K562 (cell line): ENCODE results near the gene TBC1D5. TPM values are rescaled to one million over a fixed set of nuclear protein-coding genes. Genes with fewer than 3 reads are reported as not detected.

Experiments used
- ATAC-seq: fragments of 200-7000 bp; cut with Tn5 transposase; 3 replicates; pipeline ENCODE4 v1.9.1; 2020; ENCODE audit warnings: moderate library complexity
- BruUV-seq: library from RNA; stranded (reverse); fragments of 400-500 nt; replicated peaks from 2 replicates; lab custom pipeline; 2021; lab: Mats Ljungman, UMichigan
- CTCF ChIA-PET: fragments of 300-600 bp; formaldehyde crosslinking; extraction: SDS; loops from one replicate; lab custom pipeline; 2021; ENCODE audit warnings: low intra/inter-chr PET ratio; lab: Yijun Ruan, JAX
- POLR2A ChIA-PET: fragments of 300-600, 350-650 bp; sonication (Branson Sonifier 250); formaldehyde crosslinking; extraction: SDS; loops from one replicate; lab custom pipeline; 2021; ENCODE audit warnings: antibody characterized with exemption, inconsistent platforms; lab: Yijun Ruan, JAX
- DNase-seq, 4 experiments: peaks; one replicate each; pipeline versions ENCODE4 v3.0.0 to v3.0.0-alpha.2; 2011 to 2018; ENCODE audit warnings: low spot score in 3 of 4, mixed read lengths in 3 of 4; ENCODE audit errors: extremely low read depth in 1 of 4
- FAIRE-seq: peaks from 2 replicates; lab custom pipeline; 2011; peaks lifted over from hg19 to GRCh38; lab: Jason Lieb, UNC
- H2AFZ ChIP-seq: 2 replicates; pipeline ENCODE4 v1.6.0; 2011; ENCODE audit warnings: low read depth, low read length, control low read depth, inconsistent platforms
- H3K27ac ChIP-seq: fragments of 200-600 bp; 3 replicates; pipeline ENCODE4 v1.8.0; 2011; ENCODE audit warnings: low read depth, mild to moderate bottlenecking, control low read depth, inconsistent platforms, low read length, moderate library complexity, mixed read lengths; ENCODE audit errors: extremely low read depth
- H3K27me3 ChIP-seq, 2 experiments: fragments of 300-600 bp in 1 of 2; 2 replicates in 1 of 2; 3 replicates in 1 of 2; pipeline versions ENCODE4 v1.6.0 to v1.8.0; 2011; ENCODE audit warnings: inconsistent platforms in 2 of 2, low read length in 2 of 2, mild to moderate bottlenecking in 1 of 2, mixed read lengths in 1 of 2, moderate library complexity in 1 of 2; ENCODE audit not compliant: control insufficient read depth in 2 of 2, insufficient read depth in 2 of 2
- H3K36me3 ChIP-seq: fragments of 300-600 bp; 3 replicates; pipeline ENCODE4 v1.8.0; 2011; ENCODE audit warnings: mild to moderate bottlenecking, low read length, inconsistent platforms; ENCODE audit not compliant: control insufficient read depth, insufficient read depth
- H3K4me1 ChIP-seq, 2 experiments: fragments of 200-600 bp in 1 of 2; replicated peaks in 1 of 2; 2 replicates in 1 of 2; 3 replicates in 1 of 2; pipeline versions ENCODE4 v1.5.1 to v1.8.0; 2011; ENCODE audit warnings: inconsistent platforms in 2 of 2, low read length in 2 of 2, mild to moderate bottlenecking in 1 of 2, mixed read lengths in 1 of 2, moderate library complexity in 1 of 2; ENCODE audit not compliant: control insufficient read depth in 2 of 2, insufficient read depth in 2 of 2
- H3K4me2 ChIP-seq: 2 replicates; pipeline ENCODE4 v1.6.1; 2011; ENCODE audit warnings: low read length, control low read depth, inconsistent platforms, mixed read lengths; ENCODE audit not compliant: insufficient read depth
- H3K4me3 ChIP-seq: fragments of 200-600 bp; sonication (generic), shearing (Covaris generic); 2 replicates; pipeline ENCODE4 v1.5.1; 2016; ENCODE audit warnings: control low read depth, inconsistent platforms
- H3K79me2 ChIP-seq: fragments of 200-600 bp; 3 replicates; pipeline ENCODE4 v1.8.0; 2011; ENCODE audit warnings: low read length, inconsistent platforms; ENCODE audit not compliant: control insufficient read depth, insufficient read depth
- H3K9ac ChIP-seq, 2 experiments: 2 replicates each; pipeline versions ENCODE4 v1.6.0 to v1.6.1; 2011; ENCODE audit warnings: low read depth in 2 of 2, low read length in 2 of 2, control low read depth in 1 of 2, inconsistent platforms in 1 of 2, mild to moderate bottlenecking in 1 of 2, mixed read lengths in 1 of 2; ENCODE audit not compliant: insufficient read depth in 1 of 2
- H3K9me1 ChIP-seq: one replicate; pipeline ENCODE4 v1.6.0; 2011; ENCODE audit warnings: inconsistent platforms, mild to moderate bottlenecking, low read length, moderate library complexity; ENCODE audit not compliant: control insufficient read depth, insufficient read depth
- H3K9me3 ChIP-seq: replicated peaks from 2 replicates; pipeline ENCODE4 v1.5.1; 2011; ENCODE audit warnings: low read depth, low read length, inconsistent platforms; ENCODE audit not compliant: control insufficient read depth, insufficient read depth
- H4K20me1 ChIP-seq: replicated peaks from 2 replicates; pipeline ENCODE4 v1.6.1; 2011; ENCODE audit warnings: low read length, inconsistent platforms, mixed read lengths; ENCODE audit not compliant: control insufficient read depth, insufficient read depth
- GABPA ChIP-seq: fragments of 200-800 bp; sonication (Bioruptor generic); conservative IDR thresholded peaks from 2 replicates; pipeline ENCODE4 v1.6.1; 2016; ENCODE audit warnings: low read depth, missing genetic modification characterization, missing compliant biosample characterization
- HNRNPLL ChIP-seq: fragments of 200-400 bp; formaldehyde crosslinking; IDR thresholded peaks from 2 replicates; pipeline ENCODE4 v1.6.1; 2017; ENCODE audit warnings: low read length, low read depth, mild to moderate bottlenecking; ENCODE audit not compliant: poor library complexity, severe bottlenecking
- MAFG ChIP-seq: fragments of 450-650 bp; conservative IDR thresholded peaks from 2 replicates; pipeline ENCODE4 v1.6.1; 2016; ENCODE audit warnings: missing genetic modification characterization, missing compliant biosample characterization
- PML ChIP-seq: IDR thresholded peaks from 2 replicates; pipeline ENCODE4 v1.6.1; 2012; ENCODE audit warnings: low read length, inconsistent platforms
- TCF7 ChIP-seq: sonication (generic); IDR thresholded peaks from 2 replicates; pipeline ENCODE4 v1.6.1; 2016; ENCODE audit warnings: antibody characterized with exemption, borderline replicate concordance
- ZNF133 ChIP-seq: fragments of 250-450 bp; sonication (Bioruptor Pico); IDR thresholded peaks from 2 replicates; pipeline ENCODE4 v1.4.0; 2020; ENCODE audit warnings: mild to moderate bottlenecking
- ZNF217 ChIP-seq: sonication (generic); formaldehyde crosslinking; IDR thresholded peaks from 2 replicates; pipeline ENCODE4 v1.8.0; 2022; ENCODE audit warnings: mild to moderate bottlenecking, missing genetic modification reagents
- ZNF589 ChIP-seq: fragments of 200-800 bp; sonication (Bioruptor generic); IDR thresholded peaks from 2 replicates; pipeline ENCODE4 v1.6.1; 2016; ENCODE audit warnings: low read depth, missing genetic modification characterization, missing compliant biosample characterization
- ZNF79 ChIP-seq: fragments of 250-450 bp; sonication (Bioruptor Pico); IDR thresholded peaks from 2 replicates; pipeline ENCODE4 v1.4.0; 2020; ENCODE audit warnings: low read depth, mild to moderate bottlenecking, moderate library complexity
- WGBS: fragments of 100-300 bp; shearing (Covaris generic); methylation state at CpG from one replicate; pipeline ENCODE4 v1.1.6; 2016; ENCODE audit warnings: low coverage, mixed read lengths; ENCODE audit not compliant: insufficient coverage; ENCODE audit errors: missing lambda C conversion rate; 5-methylcytosine and 5-hydroxymethylcytosine counted together
- in situ Hi-C: fragments of 300-500 bp; cut with MboI; formaldehyde crosslinking; loops from 4 replicates; pipeline ENCODE4 v1.15.0; 2018; ENCODE audit warnings: inconsistent platforms, mixed read lengths
- intact Hi-C: fragments of 100-400 bp; cut with micrococcal nuclease; formaldehyde crosslinking; loops from 2 replicates; pipeline ENCODE4 v1.14.2; 2022
- polyA plus RNA-seq, 8 experiments: library from polyadenylated mRNA; depleted of rRNA in 4 of 8; stranded (reverse) in 5 of 8; unstranded in 3 of 8; fragments of >200 nt; fragmentation: Nextera tagmentation in 2 of 8; fragmentation: Illumina TruSeq in 1 of 8; extraction: Ambion mirVana in 2 of 8; extraction: Trizol in 1 of 8; gene quantifications; 2 replicates each; pipeline versions ENCODE4 v1.2.1 to v1.2.3, GENCODE V29; 2011 to 2014; ENCODE audit warnings: inconsistent platforms in 1 of 8, missing spikeins in 1 of 8
- total RNA-seq, 7 experiments: library from RNA; depleted of rRNA in 6 of 7; stranded (reverse); fragments of >200 nt in 6 of 7; fragmentation: Illumina TruSeq in 2 of 7; extraction: Trizol in 2 of 7; gene quantifications; 2 replicates each; pipeline versions ENCODE4 v1.2.1 to v1.2.3, GENCODE V29; 2011 to 2021; ENCODE audit warnings: low replicate concordance in 1 of 7
- TF ChIP-seq, protein P1 (sequence below): fragments of 250-450 bp; sonication (Bioruptor Pico); IDR thresholded peaks from 2 replicates; pipeline ENCODE4 v1.8.0; 2021; ENCODE audit warnings: moderate library complexity, mild to moderate bottlenecking, inconsistent platforms
- TF ChIP-seq, protein P2 (sequence below): fragments of 250-450 bp; sonication (Bioruptor Pico); IDR thresholded peaks from 2 replicates; pipeline ENCODE4 v1.8.0; 2021; ENCODE audit warnings: mild to moderate bottlenecking, moderate library complexity
- TF ChIP-seq, protein P3 (sequence below): fragments of 450-650 bp; IDR thresholded peaks from 2 replicates; pipeline ENCODE4 v1.6.1; 2016; ENCODE audit warnings: mild to moderate bottlenecking
- TF ChIP-seq, protein P4 (sequence below): fragments of 250-450 bp; sonication (Bioruptor Pico); IDR thresholded peaks from 2 replicates; pipeline ENCODE4 v1.8.0; 2021; ENCODE audit warnings: moderate library complexity, mild to moderate bottlenecking, inconsistent platforms
- TF ChIP-seq, protein P5 (sequence below): fragments of 450-650 bp; IDR thresholded peaks from 2 replicates; pipeline ENCODE4 v1.6.1; 2018; ENCODE audit warnings: mild to moderate bottlenecking, low read depth; ENCODE audit not compliant: partially characterized antibody

The TBC1D5 gene
- total and polyA plus RNA-seq, 9 of the 15 experiments (the other 6 are each of a cell fraction or from before 2014, with no cell fraction given): 2.9 to 38.1 (median 25.6) TPM

DNA sequence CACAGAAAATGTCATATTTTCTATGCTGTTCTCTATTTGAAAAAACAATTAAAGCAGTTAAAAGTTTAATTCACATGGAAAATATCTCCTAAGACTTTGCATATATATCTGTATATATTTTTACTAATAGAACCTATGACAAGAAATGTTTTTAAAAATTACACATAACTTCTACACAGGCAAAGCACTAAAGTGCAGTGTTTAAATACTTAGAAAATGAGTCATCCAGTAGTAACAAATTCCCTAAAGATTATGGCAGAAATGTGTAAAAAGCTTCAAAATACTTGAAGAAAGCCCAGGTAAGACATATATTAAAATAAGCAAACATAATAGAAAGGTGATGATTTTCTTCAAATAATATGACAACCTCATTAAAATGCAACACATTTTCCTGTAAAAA is 236.6 kb downstream of the TBC1D5 start (continued):
- TF ChIP-seq, protein P1, sequence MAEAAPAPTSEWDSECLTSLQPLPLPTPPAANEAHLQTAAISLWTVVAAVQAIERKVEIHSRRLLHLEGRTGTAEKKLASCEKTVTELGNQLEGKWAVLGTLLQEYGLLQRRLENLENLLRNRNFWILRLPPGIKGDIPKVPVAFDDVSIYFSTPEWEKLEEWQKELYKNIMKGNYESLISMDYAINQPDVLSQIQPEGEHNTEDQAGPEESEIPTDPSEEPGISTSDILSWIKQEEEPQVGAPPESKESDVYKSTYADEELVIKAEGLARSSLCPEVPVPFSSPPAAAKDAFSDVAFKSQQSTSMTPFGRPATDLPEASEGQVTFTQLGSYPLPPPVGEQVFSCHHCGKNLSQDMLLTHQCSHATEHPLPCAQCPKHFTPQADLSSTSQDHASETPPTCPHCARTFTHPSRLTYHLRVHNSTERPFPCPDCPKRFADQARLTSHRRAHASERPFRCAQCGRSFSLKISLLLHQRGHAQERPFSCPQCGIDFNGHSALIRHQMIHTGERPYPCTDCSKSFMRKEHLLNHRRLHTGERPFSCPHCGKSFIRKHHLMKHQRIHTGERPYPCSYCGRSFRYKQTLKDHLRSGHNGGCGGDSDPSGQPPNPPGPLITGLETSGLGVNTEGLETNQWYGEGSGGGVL (CRISPR knock-in tag): no peak
- TF ChIP-seq GABPA (tag) (no peak), ZNF589 (CRISPR knock-in tag) (no peak), ZNF133 (CRISPR knock-in tag) (no peak)
- TF ChIP-seq, protein P2, sequence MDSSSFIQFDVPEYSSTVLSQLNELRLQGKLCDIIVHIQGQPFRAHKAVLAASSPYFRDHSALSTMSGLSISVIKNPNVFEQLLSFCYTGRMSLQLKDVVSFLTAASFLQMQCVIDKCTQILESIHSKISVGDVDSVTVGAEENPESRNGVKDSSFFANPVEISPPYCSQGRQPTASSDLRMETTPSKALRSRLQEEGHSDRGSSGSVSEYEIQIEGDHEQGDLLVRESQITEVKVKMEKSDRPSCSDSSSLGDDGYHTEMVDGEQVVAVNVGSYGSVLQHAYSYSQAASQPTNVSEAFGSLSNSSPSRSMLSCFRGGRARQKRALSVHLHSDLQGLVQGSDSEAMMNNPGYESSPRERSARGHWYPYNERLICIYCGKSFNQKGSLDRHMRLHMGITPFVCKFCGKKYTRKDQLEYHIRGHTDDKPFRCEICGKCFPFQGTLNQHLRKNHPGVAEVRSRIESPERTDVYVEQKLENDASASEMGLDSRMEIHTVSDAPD (CRISPR knock-in tag): no peak

DNA sequence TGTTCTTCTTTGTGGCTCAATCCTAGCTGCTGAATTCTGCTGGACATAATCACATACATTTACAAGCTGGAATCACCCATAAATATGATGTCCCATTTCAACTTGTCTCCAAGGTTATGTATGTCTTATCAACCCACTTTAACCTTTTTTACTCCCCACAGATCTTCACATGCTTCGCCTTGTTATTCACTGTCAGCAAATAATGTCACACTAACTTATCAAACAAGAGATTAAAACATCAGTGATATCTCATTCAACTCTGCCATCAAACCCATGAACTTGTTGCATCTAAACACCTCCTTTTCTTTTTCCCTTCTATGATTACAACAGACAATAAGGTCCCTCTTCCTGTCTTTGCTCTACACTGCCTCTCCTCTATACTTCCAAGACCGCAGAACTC is 240.7 kb downstream of the TBC1D5 start:
- FAIRE-seq: no peak
- intact Hi-C loops: no loop called here
- no peaks in the 10 kb centered on the region for H3K9me3 ChIP-seq
- TF ChIP-seq, protein P3, sequence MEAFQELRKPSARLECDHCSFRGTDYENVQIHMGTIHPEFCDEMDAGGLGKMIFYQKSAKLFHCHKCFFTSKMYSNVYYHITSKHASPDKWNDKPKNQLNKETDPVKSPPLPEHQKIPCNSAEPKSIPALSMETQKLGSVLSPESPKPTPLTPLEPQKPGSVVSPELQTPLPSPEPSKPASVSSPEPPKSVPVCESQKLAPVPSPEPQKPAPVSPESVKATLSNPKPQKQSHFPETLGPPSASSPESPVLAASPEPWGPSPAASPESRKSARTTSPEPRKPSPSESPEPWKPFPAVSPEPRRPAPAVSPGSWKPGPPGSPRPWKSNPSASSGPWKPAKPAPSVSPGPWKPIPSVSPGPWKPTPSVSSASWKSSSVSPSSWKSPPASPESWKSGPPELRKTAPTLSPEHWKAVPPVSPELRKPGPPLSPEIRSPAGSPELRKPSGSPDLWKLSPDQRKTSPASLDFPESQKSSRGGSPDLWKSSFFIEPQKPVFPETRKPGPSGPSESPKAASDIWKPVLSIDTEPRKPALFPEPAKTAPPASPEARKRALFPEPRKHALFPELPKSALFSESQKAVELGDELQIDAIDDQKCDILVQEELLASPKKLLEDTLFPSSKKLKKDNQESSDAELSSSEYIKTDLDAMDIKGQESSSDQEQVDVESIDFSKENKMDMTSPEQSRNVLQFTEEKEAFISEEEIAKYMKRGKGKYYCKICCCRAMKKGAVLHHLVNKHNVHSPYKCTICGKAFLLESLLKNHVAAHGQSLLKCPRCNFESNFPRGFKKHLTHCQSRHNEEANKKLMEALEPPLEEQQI: no peak
- TF ChIP-seq, protein P4, sequence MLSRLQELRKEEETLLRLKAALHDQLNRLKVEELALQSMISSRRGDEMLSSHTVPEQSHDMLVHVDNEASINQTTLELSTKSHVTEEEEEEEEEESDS (CRISPR knock-in tag): no peak
- no peak for TF ChIP-seq TCF7
- TF ChIP-seq, protein P5, sequence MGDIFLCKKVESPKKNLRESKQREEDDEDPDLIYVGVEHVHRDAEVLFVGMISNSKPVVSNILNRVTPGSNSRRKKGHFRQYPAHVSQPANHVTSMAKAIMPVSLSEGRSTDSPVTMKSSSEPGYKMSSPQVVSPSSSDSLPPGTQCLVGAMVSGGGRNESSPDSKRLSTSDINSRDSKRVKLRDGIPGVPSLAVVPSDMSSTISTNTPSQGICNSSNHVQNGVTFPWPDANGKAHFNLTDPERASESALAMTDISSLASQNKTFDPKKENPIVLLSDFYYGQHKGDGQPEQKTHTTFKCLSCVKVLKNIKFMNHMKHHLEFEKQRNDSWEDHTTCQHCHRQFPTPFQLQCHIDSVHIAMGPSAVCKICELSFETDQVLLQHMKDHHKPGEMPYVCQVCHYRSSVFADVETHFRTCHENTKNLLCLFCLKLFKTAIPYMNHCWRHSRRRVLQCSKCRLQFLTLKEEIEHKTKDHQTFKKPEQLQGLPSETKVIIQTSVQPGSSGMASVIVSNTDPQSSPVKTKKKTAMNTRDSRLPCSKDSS: no peak
- no peak for TF ChIP-seq ZNF217
- TF ChIP-seq HNRNPLL: no peak
- TF ChIP-seq PML: no peak
- 0 out of 2 replicates have a peak, but pooled peaks have one; percentile 20 for TF ChIP-seq MAFG (tag)
- no peak for TF ChIP-seq ZNF79

More for the DNA sequence above, 240.7 kb downstream of the TBC1D5 start:
- ATAC-seq: no peak
- DNase-seq: no peak
- Histone ChIP-seq H3K9me1 (no peaks in the 10 kb centered on the region), H3K4me2 (no peak overlapping the region), H3K4me3 (no peak overlapping the region), H3K27ac (no peak overlapping the region), H3K36me3 (no peaks in the 10 kb centered on the region), H3K9ac (no peak overlapping the region), H2AFZ (no peak overlapping the region), H3K4me1 (no peaks in the 10 kb centered on the region), H4K20me1 (no peaks in the 10 kb centered on the region), H3K27me3 (no peaks in the 10 kb centered on the region), H3K79me2 (no peaks in the 10 kb centered on the region)
- ChIA-PET CTCF (interaction anchor here (0.6 kb wide), 1 partner anchor 28 kb away, joined by 3 read pairs; no protein-coding TSS in a partner anchor), POLR2A (no interaction called here)
- in situ Hi-C loops: no loop called here
- no TSS peak for BruUV-seq
- WGBS: 64% methylated on average over 2 of the region's 2 CpGs
